OCI-LY3 (cell line): Measurements from ENCODE around the gene FRMPD1.

Experiments
- EZH2phosphoT487 ChIP-seq: fragments of 200-600 bp; shearing (Covaris generic); IDR thresholded peaks from 2 replicates; pipeline ENCODE4 v1.6.1; 2018; ENCODE audit warnings: antibody characterized with exemption, mixed run types, low read depth
- TF ChIP-seq, protein P1 (sequence below): fragments of 200-600, 300-600 bp; sonication (generic); IDR thresholded peaks from 2 replicates; pipeline ENCODE4 v1.5.1; 2014; ENCODE audit warnings: antibody characterized with exemption, low read length, low read depth

DNA sequence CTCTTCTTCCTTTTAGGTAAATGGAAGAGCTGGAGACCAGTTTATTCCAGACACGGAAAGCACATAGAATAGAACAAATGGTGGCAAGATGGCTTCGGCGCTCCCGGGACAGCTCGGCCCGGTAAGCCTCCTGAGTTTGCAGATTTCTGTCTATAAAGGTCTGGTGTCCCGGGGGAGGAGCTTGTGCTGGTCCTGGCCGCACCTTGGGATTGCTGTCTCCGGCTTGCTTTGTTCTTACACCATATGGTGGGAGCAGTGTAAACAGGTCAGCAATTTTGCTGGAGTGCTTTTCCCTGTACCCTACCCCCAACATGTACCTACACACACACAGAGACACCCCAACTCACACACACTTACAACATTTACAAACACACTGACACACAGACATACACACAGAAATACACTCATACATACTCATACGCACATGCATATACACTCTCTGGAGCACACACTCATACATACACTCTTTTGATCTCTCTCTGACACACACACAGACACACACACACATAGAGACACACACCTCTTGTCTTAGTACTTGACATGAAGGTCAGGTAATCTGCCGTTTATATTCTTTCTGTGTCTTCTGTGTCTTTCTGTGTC, 42.0 kb downstream of the FRMPD1 start:
- TF ChIP-seq, protein P1, sequence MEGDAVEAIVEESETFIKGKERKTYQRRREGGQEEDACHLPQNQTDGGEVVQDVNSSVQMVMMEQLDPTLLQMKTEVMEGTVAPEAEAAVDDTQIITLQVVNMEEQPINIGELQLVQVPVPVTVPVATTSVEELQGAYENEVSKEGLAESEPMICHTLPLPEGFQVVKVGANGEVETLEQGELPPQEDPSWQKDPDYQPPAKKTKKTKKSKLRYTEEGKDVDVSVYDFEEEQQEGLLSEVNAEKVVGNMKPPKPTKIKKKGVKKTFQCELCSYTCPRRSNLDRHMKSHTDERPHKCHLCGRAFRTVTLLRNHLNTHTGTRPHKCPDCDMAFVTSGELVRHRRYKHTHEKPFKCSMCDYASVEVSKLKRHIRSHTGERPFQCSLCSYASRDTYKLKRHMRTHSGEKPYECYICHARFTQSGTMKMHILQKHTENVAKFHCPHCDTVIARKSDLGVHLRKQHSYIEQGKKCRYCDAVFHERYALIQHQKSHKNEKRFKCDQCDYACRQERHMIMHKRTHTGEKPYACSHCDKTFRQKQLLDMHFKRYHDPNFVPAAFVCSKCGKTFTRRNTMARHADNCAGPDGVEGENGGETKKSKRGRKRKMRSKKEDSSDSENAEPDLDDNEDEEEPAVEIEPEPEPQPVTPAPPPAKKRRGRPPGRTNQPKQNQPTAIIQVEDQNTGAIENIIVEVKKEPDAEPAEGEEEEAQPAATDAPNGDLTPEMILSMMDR, result no peak
- TF ChIP-seq EZH2phosphoT487, result no peak
